Prostate gland (tissue), 2 donors: ENCODE measurements around the gene GPN2.

Source experiments
- CTCF ChIP-seq, 4 experiments: fragments of 200-600 bp in 2 of 4; fragments of 450-650 bp in 2 of 4; sonication (generic) in 2 of 4; IDR thresholded peaks; 1 replicate in 3 of 4; 2 replicates in 1 of 4; pipeline ENCODE4 v1.5.1; 2016 to 2019; ENCODE audit warnings: antibody characterized with exemption in 4 of 4, mild to moderate bottlenecking in 2 of 4, moderate library complexity in 2 of 4
- POLR2A ChIP-seq: fragments of 450-650 bp; IDR thresholded peaks from one replicate; pipeline ENCODE4 v1.6.1; 2016; ENCODE audit warnings: antibody characterized with exemption, mild to moderate bottlenecking

- TF ChIP-seq POLR2A (no peak), CTCF (IDR thresholded peaks at IDR 0.05) (no peak)
Observed at GRCh38 chr1:26861889-26862378, 28.1 kb downstream of the GPN2 start.
